SK-N-SH (cell line): ENCODE data around the gene COL9A3. TPM values are rescaled to one million over a fixed set of nuclear protein-coding genes. Genes with fewer than 3 reads are reported as not detected.

ENCODE experiments used
- CTCF ChIA-PET: fragments of 300-600, 350-600 bp; formaldehyde crosslinking; extraction: SDS; loops from one replicate; lab custom pipeline; 2021; lab: Yijun Ruan, JAX
- POLR2A ChIA-PET: fragments of 350-600 bp; sonication (Branson Sonifier 250); formaldehyde crosslinking; extraction: SDS; loops from one replicate; lab custom pipeline; 2020; ENCODE audit warnings: antibody characterized with exemption, inconsistent platforms; lab: Yijun Ruan, JAX
- DNase-seq: peaks from one replicate; pipeline ENCODE4 v3.0.0; 2012
- H2AFZ ChIP-seq: fragments of 200-600 bp; sonication (generic); 2 replicates; pipeline ENCODE4 v1.8.1; 2016; ENCODE audit warnings: antibody characterized with exemption, mild to moderate bottlenecking, low read depth
- H3F3A ChIP-seq: fragments of 200-600 bp; sonication (generic); replicated peaks from 2 replicates; pipeline ENCODE3; 2016; ENCODE audit warnings: antibody characterized with exemption, mild to moderate bottlenecking; ENCODE audit not compliant: insufficient read depth
- H3K27ac ChIP-seq, 2 experiments: fragments of 200-500 bp in 1 of 2; fragments of 200-600 bp in 1 of 2; sonication (Bioruptor generic) in 1 of 2; sonication (generic), shearing (Covaris generic) in 1 of 2; 2 replicates each; pipeline versions ENCODE4 v1.5.1 to v1.6.1; 2014 to 2016; ENCODE audit warnings: low read depth in 2 of 2, inconsistent platforms in 1 of 2, low read length in 1 of 2, mild to moderate bottlenecking in 1 of 2, mixed read lengths in 1 of 2
- H3K27me3 ChIP-seq: fragments of 200-600 bp; sonication (generic), shearing (Covaris generic); 2 replicates; pipeline ENCODE4 v1.6.1; 2016; ENCODE audit warnings: mixed run types; ENCODE audit not compliant: insufficient read depth
- H3K36me3 ChIP-seq, 2 experiments: fragments of 200-500 bp in 1 of 2; fragments of 200-600 bp in 1 of 2; sonication (Bioruptor generic) in 1 of 2; sonication (generic) in 1 of 2; replicated peaks in 1 of 2; 2 replicates each; pipeline versions ENCODE3 to v1.5.1; 2014 to 2016; ENCODE audit warnings: low read length in 1 of 2, mild to moderate bottlenecking in 1 of 2; ENCODE audit not compliant: insufficient read depth in 2 of 2, control insufficient read depth in 1 of 2
- H3K4me1 ChIP-seq, 2 experiments: fragments of 200-500 bp in 1 of 2; fragments of 200-600 bp in 1 of 2; sonication (Bioruptor generic) in 1 of 2; sonication (generic), shearing (Covaris generic) in 1 of 2; 2 replicates each; pipeline versions ENCODE4 v1.5.1 to v1.6.1; 2014 to 2016; ENCODE audit warnings: low read depth in 1 of 2, low read length in 1 of 2, mixed run types in 1 of 2; ENCODE audit not compliant: insufficient read depth in 2 of 2, control insufficient read depth in 1 of 2
- H3K4me2 ChIP-seq: fragments of 200-600 bp; sonication (generic), shearing (Covaris generic); 2 replicates; pipeline ENCODE4 v1.6.1; 2017; ENCODE audit warnings: mixed run types
- H3K4me3 ChIP-seq, 2 experiments: fragments of 200-500 bp in 1 of 2; fragments of 200-600 bp in 1 of 2; sonication (Bioruptor generic) in 1 of 2; sonication (generic), shearing (Covaris generic) in 1 of 2; 2 replicates each; pipeline versions ENCODE4 v1.5.1 to v1.8.1; 2014 to 2016; ENCODE audit warnings: low read depth in 2 of 2, inconsistent platforms in 1 of 2, low read length in 1 of 2, mild to moderate bottlenecking in 1 of 2, mixed read lengths in 1 of 2, moderate library complexity in 1 of 2
- H3K79me2 ChIP-seq: fragments of 200-600 bp; sonication (generic); 2 replicates; pipeline ENCODE4 v1.8.1; 2017; ENCODE audit warnings: mild to moderate bottlenecking; ENCODE audit not compliant: insufficient read depth
- H3K9ac ChIP-seq: fragments of 200-600 bp; sonication (generic); 2 replicates; pipeline ENCODE4 v1.6.1; 2017; ENCODE audit warnings: mixed run types
- H3K9me2 ChIP-seq: fragments of 200-600 bp; sonication (generic); 2 replicates; pipeline ENCODE4 v1.6.1; 2017; ENCODE audit warnings: mixed run types
- H3K9me3 ChIP-seq: fragments of 200-600 bp; sonication (generic); 2 replicates; pipeline ENCODE4 v1.6.1; 2017; ENCODE audit warnings: mixed run types, mild to moderate bottlenecking, moderate library complexity
- H4K20me1 ChIP-seq: fragments of 200-600 bp; sonication (generic); 2 replicates; pipeline ENCODE4 v1.6.1; 2017; ENCODE audit warnings: mild to moderate bottlenecking, mixed run types; ENCODE audit not compliant: insufficient read depth
- CHD2 ChIP-seq: fragments of 150-350 bp; IDR thresholded peaks from 2 replicates; pipeline ENCODE4 v1.6.1; 2018; ENCODE audit warnings: low read length; ENCODE audit not compliant: partially characterized antibody
- EP300 ChIP-seq, 2 experiments: IDR thresholded peaks; 2 replicates each; pipeline versions ENCODE4 v1.4.0 to v1.6.1; 2012; ENCODE audit warnings: borderline replicate concordance in 1 of 2, low read depth in 1 of 2, low read length in 1 of 2
- EZH2phosphoT487 ChIP-seq: fragments of 200-600 bp; sonication (generic); IDR thresholded peaks from 2 replicates; pipeline ENCODE4 v1.6.1; 2017; ENCODE audit warnings: low read depth, mixed run types, mild to moderate bottlenecking, antibody characterized with exemption, moderate library complexity, borderline replicate concordance
- FOSL2 ChIP-seq: IDR thresholded peaks from 2 replicates; pipeline ENCODE4 v1.4.0; 2012; ENCODE audit warnings: low read depth, mild to moderate bottlenecking, moderate library complexity, borderline replicate concordance
- FOXJ3 ChIP-seq: sonication (generic); formaldehyde crosslinking; IDR thresholded peaks from 2 replicates; pipeline ENCODE4 v1.5.1; 2020; ENCODE audit warnings: mild to moderate bottlenecking, missing genetic modification reagents
- GABPA ChIP-seq: IDR thresholded peaks from 2 replicates; pipeline ENCODE4 v1.4.0; 2012; ENCODE audit warnings: low read depth, mild to moderate bottlenecking
- GATA2 ChIP-seq: sonication (generic); formaldehyde crosslinking; IDR thresholded peaks from 2 replicates; pipeline ENCODE4 v1.5.0; 2020; ENCODE audit warnings: mild to moderate bottlenecking, missing genetic modification reagents
- JUND ChIP-seq: IDR thresholded peaks from 2 replicates; pipeline ENCODE4 v1.4.0; 2012
- MXI1 ChIP-seq: IDR thresholded peaks from 2 replicates; pipeline ENCODE4 v1.6.1; 2012; ENCODE audit warnings: mild to moderate bottlenecking, low read depth, low read length, improper control_type of control experiment
- POLR2AphosphoS5 ChIP-seq: IDR thresholded peaks from 2 replicates; pipeline ENCODE4 v1.6.1; 2012; ENCODE audit warnings: low read depth, low read length
- RAD21 ChIP-seq: IDR thresholded peaks from 2 replicates; pipeline ENCODE4 v1.6.1; 2012; ENCODE audit warnings: mild to moderate bottlenecking, low read length
- RFX5 ChIP-seq: IDR thresholded peaks from 2 replicates; pipeline ENCODE4 v1.6.1; 2012; ENCODE audit warnings: mild to moderate bottlenecking, improper control_type of control experiment, low read length
- SIN3A ChIP-seq: IDR thresholded peaks from 2 replicates; pipeline ENCODE4 v1.6.1; 2012; ENCODE audit warnings: low read depth, mild to moderate bottlenecking, low read length, moderate library complexity, borderline replicate concordance
- TAF1 ChIP-seq: IDR thresholded peaks from 2 replicates; pipeline ENCODE4 v1.6.1; 2012; ENCODE audit warnings: low read depth, mild to moderate bottlenecking, low read length, moderate library complexity, borderline replicate concordance
- TCF12 ChIP-seq: IDR thresholded peaks from 2 replicates; pipeline ENCODE4 v1.4.0; 2012
- WGBS: methylation state at CpG from one replicate; pipeline ENCODE4 v1.1.6; 2017; ENCODE audit warnings: low lambda C conversion rate; 5-methylcytosine and 5-hydroxymethylcytosine counted together
- polyA plus RNA-seq, 3 experiments: library from polyadenylated mRNA; depleted of rRNA; stranded (reverse); fragments of >200 nt; gene quantifications; 2 replicates each; pipeline ENCODE4 v1.2.3, GENCODE V29; 2012
- TF ChIP-seq, protein P1 (sequence below): IDR thresholded peaks from 2 replicates; pipeline ENCODE4; 2012
- TF ChIP-seq, protein P2 (sequence below): fragments of 150-350 bp; IDR thresholded peaks from 2 replicates; pipeline ENCODE4 v1.6.1; 2016; ENCODE audit warnings: mild to moderate bottlenecking, low read depth, low read length
- TF ChIP-seq, protein P3 (sequence below): fragments of 200-600 bp; sonication (generic); IDR thresholded peaks from 2 replicates; pipeline ENCODE4 v1.6.1; 2017; ENCODE audit warnings: antibody characterized with exemption, mild to moderate bottlenecking, moderate library complexity
- TF ChIP-seq, protein P4 (sequence below): fragments of 150-350 bp; IDR thresholded peaks from 2 replicates; pipeline ENCODE4 v1.6.1; 2017; ENCODE audit warnings: antibody characterized with exemption, low read length, low read depth, borderline replicate concordance

Gene COL9A3
- polyA plus RNA-seq, 1 of the 3 experiments (the other 2 are of a cell fraction) = 2.5 TPM

DNA sequence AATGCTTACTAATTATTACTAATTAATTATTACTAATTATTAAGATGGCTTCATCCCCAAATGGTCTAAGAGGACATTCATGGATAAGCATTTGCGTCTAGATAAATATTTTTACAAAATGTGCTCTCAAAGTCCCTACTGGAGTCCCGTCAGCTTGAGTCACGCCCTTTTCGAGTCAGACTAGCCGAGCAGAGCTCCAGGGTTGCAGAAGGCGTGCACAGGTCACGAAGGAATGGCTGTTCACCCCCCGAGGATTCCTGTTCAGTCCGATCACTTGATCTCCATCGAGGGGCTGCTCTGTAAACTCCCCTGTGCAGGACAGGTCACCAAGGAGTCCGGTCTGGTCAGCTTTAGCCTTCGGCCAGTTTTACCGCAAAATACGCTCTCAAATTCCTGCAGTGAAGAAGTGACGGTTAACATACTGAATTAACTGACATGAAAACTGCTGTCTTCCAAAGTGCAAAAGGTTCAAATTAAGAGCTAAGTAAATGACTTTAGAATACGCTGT is 24.9 kb downstream of the COL9A3 start (continued):
- no peak for TF ChIP-seq GATA2
- no peak for TF ChIP-seq EP300 (IDR thresholded peaks at IDR 0.05; ENCODE audit: borderline replicate concordance in 1 of 2, low read depth in 1 of 2, low read length in 1 of 2)

DNA sequence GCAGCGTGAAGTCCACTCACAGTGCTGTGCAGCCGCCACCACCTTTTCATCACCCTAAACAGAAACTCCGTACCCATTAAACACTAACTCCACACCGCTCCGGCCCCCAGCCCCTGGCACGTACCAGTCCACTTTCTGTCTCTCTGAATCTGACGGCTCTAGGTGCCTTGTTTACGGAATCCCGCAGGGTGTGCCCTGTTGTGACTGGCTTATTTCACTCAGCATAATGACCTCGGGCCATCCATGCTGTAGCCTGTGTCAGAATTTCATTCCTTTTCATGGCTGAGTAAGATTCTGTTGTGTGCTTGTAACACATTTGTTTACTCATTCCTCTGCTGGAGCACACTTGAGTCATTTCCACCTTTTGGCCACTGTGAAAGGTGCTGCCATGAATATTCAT is 26.8 kb downstream of the COL9A3 start:
- Histone ChIP-seq H4K20me1 (no peaks in the 10 kb centered on the region), H3K9me3 (no peaks in the 10 kb centered on the region), H3K4me2 (no peak overlapping the region), H3F3A (no peaks in the 10 kb centered on the region), H3K27ac (no peak overlapping the region), H3K36me3 (peaks cover 11 to 27% of the 10 kb centered on the region in 2 experiments), H3K4me3 (no peak overlapping the region), H3K9me2 (no peaks in the 10 kb centered on the region), H2AFZ (no peak overlapping the region), H3K79me2 (no peaks in the 10 kb centered on the region), H3K9ac (no peak overlapping the region), H3K27me3 (no peaks in the 10 kb centered on the region), H3K4me1 (peaks cover 0 to under 1% of the 10 kb centered on the region in 2 experiments; a peak in 1 of 4 replicates)
- CTCF ChIA-PET = interaction anchor here (3.0 kb wide), 1 partner anchor 21 kb away, joined by 14 read pairs; no protein-coding TSS in a partner anchor
- 94% methylated on average over 10 of the region's 10 CpGs for WGBS
- DNase-seq = no peak
- POLR2A ChIA-PET = no interaction called here
- TF ChIP-seq RFX5 (no peak), TAF1 (no peak), JUND (no peak), CHD2 (no peak), FOXJ3 (no peak), GATA2 (no peak), EP300 (IDR thresholded peaks at IDR 0.05; ENCODE audit: borderline replicate concordance in 1 of 2, low read depth in 1 of 2, low read length in 1 of 2) (no peak), EZH2phosphoT487 (no peak), TCF12 (no peak), GABPA (no peak), FOSL2 (no peak), SIN3A (no peak), POLR2AphosphoS5 (no peak), RAD21 (no peak), MXI1 (no peak)
- TF ChIP-seq, protein P1, sequence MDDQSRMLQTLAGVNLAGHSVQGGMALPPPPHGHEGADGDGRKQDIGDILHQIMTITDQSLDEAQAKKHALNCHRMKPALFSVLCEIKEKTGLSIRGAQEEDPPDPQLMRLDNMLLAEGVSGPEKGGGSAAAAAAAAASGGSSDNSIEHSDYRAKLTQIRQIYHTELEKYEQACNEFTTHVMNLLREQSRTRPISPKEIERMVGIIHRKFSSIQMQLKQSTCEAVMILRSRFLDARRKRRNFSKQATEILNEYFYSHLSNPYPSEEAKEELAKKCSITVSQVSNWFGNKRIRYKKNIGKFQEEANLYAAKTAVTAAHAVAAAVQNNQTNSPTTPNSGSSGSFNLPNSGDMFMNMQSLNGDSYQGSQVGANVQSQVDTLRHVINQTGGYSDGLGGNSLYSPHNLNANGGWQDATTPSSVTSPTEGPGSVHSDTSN = no peak
- TF ChIP-seq, protein P2, sequence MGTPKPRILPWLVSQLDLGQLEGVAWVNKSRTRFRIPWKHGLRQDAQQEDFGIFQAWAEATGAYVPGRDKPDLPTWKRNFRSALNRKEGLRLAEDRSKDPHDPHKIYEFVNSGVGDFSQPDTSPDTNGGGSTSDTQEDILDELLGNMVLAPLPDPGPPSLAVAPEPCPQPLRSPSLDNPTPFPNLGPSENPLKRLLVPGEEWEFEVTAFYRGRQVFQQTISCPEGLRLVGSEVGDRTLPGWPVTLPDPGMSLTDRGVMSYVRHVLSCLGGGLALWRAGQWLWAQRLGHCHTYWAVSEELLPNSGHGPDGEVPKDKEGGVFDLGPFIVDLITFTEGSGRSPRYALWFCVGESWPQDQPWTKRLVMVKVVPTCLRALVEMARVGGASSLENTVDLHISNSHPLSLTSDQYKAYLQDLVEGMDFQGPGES = no peak
- TF ChIP-seq, protein P3, sequence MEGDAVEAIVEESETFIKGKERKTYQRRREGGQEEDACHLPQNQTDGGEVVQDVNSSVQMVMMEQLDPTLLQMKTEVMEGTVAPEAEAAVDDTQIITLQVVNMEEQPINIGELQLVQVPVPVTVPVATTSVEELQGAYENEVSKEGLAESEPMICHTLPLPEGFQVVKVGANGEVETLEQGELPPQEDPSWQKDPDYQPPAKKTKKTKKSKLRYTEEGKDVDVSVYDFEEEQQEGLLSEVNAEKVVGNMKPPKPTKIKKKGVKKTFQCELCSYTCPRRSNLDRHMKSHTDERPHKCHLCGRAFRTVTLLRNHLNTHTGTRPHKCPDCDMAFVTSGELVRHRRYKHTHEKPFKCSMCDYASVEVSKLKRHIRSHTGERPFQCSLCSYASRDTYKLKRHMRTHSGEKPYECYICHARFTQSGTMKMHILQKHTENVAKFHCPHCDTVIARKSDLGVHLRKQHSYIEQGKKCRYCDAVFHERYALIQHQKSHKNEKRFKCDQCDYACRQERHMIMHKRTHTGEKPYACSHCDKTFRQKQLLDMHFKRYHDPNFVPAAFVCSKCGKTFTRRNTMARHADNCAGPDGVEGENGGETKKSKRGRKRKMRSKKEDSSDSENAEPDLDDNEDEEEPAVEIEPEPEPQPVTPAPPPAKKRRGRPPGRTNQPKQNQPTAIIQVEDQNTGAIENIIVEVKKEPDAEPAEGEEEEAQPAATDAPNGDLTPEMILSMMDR = no peak
- TF ChIP-seq, protein P4, sequence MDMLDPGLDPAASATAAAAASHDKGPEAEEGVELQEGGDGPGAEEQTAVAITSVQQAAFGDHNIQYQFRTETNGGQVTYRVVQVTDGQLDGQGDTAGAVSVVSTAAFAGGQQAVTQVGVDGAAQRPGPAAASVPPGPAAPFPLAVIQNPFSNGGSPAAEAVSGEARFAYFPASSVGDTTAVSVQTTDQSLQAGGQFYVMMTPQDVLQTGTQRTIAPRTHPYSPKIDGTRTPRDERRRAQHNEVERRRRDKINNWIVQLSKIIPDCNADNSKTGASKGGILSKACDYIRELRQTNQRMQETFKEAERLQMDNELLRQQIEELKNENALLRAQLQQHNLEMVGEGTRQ = no peak
